Keratinocyte (primary cell): ENCODE results near the gene CDYL.
"Not testable (repeated sequence)": the region's sequence is repeated elsewhere in the genome, so short reads cannot be mapped to it uniquely, and the experiment has no call there.

Experiments
- EZH2 ChIP-seq: IDR thresholded peaks from one replicate; pipeline ENCODE4 v1.6.1; 2012; ENCODE audit warnings: inconsistent platforms, mild to moderate bottlenecking, low read length, moderate library complexity
- TF ChIP-seq, protein P1 (sequence below), 3 experiments: IDR thresholded peaks in 1 of 3; conservative IDR thresholded peaks in 1 of 3; optimal IDR thresholded peaks in 1 of 3; 2 replicates in 2 of 3; 3 replicates in 1 of 3; pipeline versions ENCODE3 to v1.5.1; 2011; ENCODE audit warnings: low read length in 3 of 3, mild to moderate bottlenecking in 3 of 3, moderate library complexity in 2 of 3, control low read depth in 1 of 3, inconsistent platforms in 1 of 3; ENCODE audit not compliant: insufficient read depth in 2 of 3; ENCODE audit errors: extremely low read depth in 1 of 3

DNA sequence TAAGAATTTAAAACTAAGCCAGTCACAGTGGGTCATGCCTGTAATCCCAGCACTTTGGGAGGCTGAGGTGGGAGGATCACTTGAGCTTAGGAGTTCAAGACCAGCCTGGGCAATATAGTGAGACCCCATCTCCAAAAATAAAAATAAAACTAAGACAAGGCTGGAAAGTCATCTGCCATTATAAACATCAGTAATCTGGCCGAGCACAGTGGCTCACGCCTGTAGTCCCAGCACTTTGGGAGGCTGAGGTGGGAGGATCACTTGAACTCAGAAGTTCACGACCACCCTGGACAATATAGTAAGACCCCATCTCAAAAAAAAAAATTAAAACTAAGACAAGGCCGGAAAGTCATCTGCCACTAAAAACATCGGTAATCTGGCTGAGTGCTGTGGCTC lies 228.8 kb downstream of the CDYL start:
- TF ChIP-seq, protein P1, sequence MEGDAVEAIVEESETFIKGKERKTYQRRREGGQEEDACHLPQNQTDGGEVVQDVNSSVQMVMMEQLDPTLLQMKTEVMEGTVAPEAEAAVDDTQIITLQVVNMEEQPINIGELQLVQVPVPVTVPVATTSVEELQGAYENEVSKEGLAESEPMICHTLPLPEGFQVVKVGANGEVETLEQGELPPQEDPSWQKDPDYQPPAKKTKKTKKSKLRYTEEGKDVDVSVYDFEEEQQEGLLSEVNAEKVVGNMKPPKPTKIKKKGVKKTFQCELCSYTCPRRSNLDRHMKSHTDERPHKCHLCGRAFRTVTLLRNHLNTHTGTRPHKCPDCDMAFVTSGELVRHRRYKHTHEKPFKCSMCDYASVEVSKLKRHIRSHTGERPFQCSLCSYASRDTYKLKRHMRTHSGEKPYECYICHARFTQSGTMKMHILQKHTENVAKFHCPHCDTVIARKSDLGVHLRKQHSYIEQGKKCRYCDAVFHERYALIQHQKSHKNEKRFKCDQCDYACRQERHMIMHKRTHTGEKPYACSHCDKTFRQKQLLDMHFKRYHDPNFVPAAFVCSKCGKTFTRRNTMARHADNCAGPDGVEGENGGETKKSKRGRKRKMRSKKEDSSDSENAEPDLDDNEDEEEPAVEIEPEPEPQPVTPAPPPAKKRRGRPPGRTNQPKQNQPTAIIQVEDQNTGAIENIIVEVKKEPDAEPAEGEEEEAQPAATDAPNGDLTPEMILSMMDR (optimal IDR thresholded peaks at IDR 0.05 in 1 of 3, IDR thresholded peaks at IDR 0.05 in 1 of 3, conservative IDR thresholded peaks at IDR 0.05 in 1 of 3; ENCODE audit: extremely low read depth in 1 of 3, insufficient read depth in 2 of 3, low read length in 3 of 3) = not testable (repeated sequence)
- TF ChIP-seq EZH2 = not testable (repeated sequence)
